Measurements from ENCODE around the gene GRK4.

The GRK4 gene

DNA sequence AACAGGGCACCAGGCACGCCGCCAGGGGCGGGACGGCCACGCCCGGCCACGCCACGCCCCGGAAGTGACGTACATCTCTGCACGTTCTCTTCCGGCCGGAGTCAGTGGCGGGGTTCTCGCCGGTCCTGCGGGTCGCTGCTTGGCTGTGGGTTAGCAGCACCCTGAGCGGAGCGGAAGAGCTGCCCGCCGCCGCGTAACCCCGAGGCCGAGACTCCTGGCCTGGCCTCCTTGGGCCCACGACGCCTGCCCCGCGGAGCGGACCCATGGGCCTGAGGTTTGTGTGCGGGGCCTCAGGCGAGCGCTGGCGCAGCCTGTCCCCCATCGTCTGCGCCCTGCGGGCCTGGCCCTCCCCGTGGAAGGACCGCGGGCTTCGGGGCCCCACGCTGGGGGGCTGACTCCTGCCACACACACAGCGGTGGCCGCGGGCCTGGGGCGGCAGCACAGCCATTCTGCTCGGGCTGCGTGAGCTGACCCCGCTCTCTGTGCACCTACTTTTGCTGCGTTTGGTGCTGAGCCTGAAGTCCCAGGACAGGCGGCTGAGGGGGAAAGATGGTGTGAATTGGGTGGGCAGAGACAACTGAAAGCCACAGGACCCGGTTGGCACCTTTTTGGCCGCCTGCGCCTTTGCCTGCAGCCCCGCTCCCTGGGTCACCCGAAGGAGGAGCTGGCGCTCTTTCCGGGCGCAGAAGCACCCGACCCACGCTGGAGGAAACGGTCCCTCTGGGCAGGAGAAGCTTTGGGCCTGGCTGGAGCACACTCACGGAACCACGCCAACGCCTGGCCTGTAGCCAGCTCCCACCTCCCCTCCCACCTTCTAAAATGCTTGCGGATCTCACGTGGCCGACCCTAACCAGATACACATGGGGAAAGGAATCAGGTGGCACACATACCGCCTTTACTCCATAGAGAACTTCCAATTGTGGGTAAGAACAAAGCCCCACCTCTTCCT, 28.3 kb upstream of the GRK4 start:
- Histone ChIP-seq H3K4me3 (ENCODE audit: insufficient read depth, low read length, poor library complexity, severe bottlenecking) (peak overlapping the region; percentile 94), H3K4me2 (ENCODE audit: low read depth, low read length, poor library complexity, severe bottlenecking) (peak overlapping the region; percentile 75), H3K27ac (ENCODE audit: low read depth, low read length) (peak overlapping the region; percentile 58), H2AFZ (ENCODE audit: low read depth, low read length, severe bottlenecking) (peak overlapping the region; percentile 50), H4K20me1 (ENCODE audit: low read depth, low read length) (no peaks in the 10 kb centered on the region), H3F3A (ENCODE audit: insufficient read depth) (peaks cover 24% of the 10 kb centered on the region), H3K36me3 (ENCODE audit: low read length) (no peaks in the 10 kb centered on the region; the same call in none of the 2 replicates), H3K79me2 (ENCODE audit: insufficient read depth, low read length) (peaks cover 6% of the 10 kb centered on the region; the same call in 1 of the 2 replicates), H3K27me3 (ENCODE audit: low read length) (no peaks in the 10 kb centered on the region), H3K9ac (ENCODE audit: low read length) (peak overlapping the region; percentile 97), H3K9me2 (replicated peaks; ENCODE audit: insufficient read depth, low read length) (no peaks in the 10 kb centered on the region), H3K9me3 (ENCODE audit: insufficient read depth, low read length) (no peaks in the 10 kb centered on the region)
- TF ChIP-seq, protein P1, sequence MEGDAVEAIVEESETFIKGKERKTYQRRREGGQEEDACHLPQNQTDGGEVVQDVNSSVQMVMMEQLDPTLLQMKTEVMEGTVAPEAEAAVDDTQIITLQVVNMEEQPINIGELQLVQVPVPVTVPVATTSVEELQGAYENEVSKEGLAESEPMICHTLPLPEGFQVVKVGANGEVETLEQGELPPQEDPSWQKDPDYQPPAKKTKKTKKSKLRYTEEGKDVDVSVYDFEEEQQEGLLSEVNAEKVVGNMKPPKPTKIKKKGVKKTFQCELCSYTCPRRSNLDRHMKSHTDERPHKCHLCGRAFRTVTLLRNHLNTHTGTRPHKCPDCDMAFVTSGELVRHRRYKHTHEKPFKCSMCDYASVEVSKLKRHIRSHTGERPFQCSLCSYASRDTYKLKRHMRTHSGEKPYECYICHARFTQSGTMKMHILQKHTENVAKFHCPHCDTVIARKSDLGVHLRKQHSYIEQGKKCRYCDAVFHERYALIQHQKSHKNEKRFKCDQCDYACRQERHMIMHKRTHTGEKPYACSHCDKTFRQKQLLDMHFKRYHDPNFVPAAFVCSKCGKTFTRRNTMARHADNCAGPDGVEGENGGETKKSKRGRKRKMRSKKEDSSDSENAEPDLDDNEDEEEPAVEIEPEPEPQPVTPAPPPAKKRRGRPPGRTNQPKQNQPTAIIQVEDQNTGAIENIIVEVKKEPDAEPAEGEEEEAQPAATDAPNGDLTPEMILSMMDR (IDR thresholded peaks at IDR 0.05; ENCODE audit: insufficient read depth, low read length, poor library complexity, severe bottlenecking) = no peak
- no peak for TF ChIP-seq EZH2phosphoT487 (conservative IDR thresholded peaks at IDR 0.05; ENCODE audit: low read length)

DNA sequence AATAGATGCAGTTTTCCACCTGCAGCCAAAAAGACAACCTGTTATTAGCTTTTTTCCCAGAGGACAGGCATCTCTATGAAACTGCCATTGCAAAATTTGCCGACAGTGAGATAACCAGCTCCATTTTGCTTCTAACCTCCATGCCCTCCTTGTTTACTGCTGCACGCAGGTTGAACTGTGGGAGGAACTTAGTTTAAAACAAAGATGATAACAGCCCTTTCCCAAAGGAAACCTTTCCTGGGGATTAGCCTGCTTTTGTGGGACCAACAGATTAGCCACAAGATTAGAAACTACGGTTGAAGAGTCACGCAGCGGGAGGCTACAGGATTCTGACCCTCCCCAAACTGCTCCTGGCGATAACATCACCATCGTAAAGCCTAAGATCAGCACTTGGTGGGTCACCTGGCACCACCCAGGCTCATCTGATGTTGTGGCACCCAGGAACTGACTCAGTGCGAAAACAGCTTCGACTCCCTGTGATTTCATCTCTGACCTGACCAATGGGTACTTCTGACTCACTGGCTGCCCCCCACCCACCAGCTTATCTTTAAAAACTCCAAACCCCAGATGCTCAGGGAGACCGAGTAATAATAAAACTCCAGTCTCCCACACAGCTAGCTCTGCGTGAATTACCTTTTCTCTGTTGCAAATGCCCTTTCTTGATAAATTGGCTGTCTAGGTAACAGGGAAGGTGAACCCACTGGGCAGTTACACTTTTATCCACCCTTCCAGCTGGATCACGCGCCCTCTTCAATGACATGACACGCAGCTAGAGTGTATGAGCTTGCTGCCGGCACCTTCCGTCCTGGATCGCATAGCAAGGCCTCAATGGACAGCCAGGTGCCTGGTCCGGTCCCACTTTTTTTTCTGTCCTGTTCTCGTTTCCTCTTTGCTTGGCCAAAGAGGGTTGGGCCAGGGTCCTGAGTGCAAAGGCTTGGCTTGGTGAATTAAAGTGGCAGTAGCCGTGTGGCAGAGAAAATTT, 27.3 kb upstream of the GRK4 start:
- Histone ChIP-seq H3K27me3 (ENCODE audit: low read length) (no peaks in the 10 kb centered on the region), H4K20me1 (ENCODE audit: low read depth, low read length) (no peaks in the 10 kb centered on the region), H3F3A (ENCODE audit: insufficient read depth) (peaks cover 24% of the 10 kb centered on the region), H3K9me3 (ENCODE audit: insufficient read depth, low read length) (no peaks in the 10 kb centered on the region), H3K36me3 (ENCODE audit: low read length) (no peaks in the 10 kb centered on the region; the same call in none of the 2 replicates), H3K27ac (ENCODE audit: low read depth, low read length) (peak overlapping the region; percentile 58), H3K4me2 (ENCODE audit: low read depth, low read length, poor library complexity, severe bottlenecking) (peak overlapping the region; percentile 75), H3K9me2 (replicated peaks; ENCODE audit: insufficient read depth, low read length) (no peaks in the 10 kb centered on the region), H3K9ac (ENCODE audit: low read length) (peak overlapping the region; percentile 97), H2AFZ (ENCODE audit: low read depth, low read length, severe bottlenecking) (no peak overlapping the region), H3K4me3 (ENCODE audit: insufficient read depth, low read length, poor library complexity, severe bottlenecking) (peak overlapping the region; percentile 94), H3K79me2 (ENCODE audit: insufficient read depth, low read length) (peaks cover 6% of the 10 kb centered on the region; the same call in 1 of the 2 replicates)
- no peak for TF ChIP-seq EZH2phosphoT487 (conservative IDR thresholded peaks at IDR 0.05; ENCODE audit: low read length)
- TF ChIP-seq, protein P1 (IDR thresholded peaks at IDR 0.05; ENCODE audit: insufficient read depth, low read length, poor library complexity, severe bottlenecking) = no peak

DNA sequence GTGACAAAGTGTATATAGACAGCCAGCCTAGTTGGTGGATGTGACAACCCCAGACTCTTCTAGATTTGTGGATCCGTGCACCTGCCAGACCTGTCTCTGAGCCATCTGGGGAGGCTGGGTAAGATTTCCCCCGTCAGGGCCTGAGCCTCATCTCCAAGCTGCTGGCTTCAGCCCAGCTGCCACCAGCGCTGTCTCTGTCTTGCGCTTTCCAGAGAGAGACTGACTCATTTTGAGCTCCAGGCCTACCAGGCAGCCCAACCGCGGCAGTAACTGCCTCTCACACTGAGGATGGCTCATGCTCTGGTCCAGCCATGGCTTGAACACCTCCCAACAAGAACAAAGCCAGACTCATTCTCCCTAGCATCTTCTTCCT, 26.6 kb upstream of the GRK4 start:
- Histone ChIP-seq H3K9me2 (replicated peaks; ENCODE audit: insufficient read depth, low read length) (no peaks in the 10 kb centered on the region), H3K27me3 (ENCODE audit: low read length) (no peaks in the 10 kb centered on the region), H3K79me2 (ENCODE audit: insufficient read depth, low read length) (peaks cover 6% of the 10 kb centered on the region; the same call in 1 of the 2 replicates), H3K36me3 (ENCODE audit: low read length) (peaks cover 2% of the 10 kb centered on the region), H3K4me2 (ENCODE audit: low read depth, low read length, poor library complexity, severe bottlenecking) (peak overlapping the region; percentile 75), H3K9ac (ENCODE audit: low read length) (peak overlapping the region; percentile 97; the same call in 1 of the 2 replicates), H3K9me3 (ENCODE audit: insufficient read depth, low read length) (no peaks in the 10 kb centered on the region), H2AFZ (ENCODE audit: low read depth, low read length, severe bottlenecking) (no peak overlapping the region), H3K27ac (ENCODE audit: low read depth, low read length) (peak overlapping the region; percentile 58), H3F3A (ENCODE audit: insufficient read depth) (peaks cover 24% of the 10 kb centered on the region), H3K4me3 (ENCODE audit: insufficient read depth, low read length, poor library complexity, severe bottlenecking) (no peak overlapping the region), H4K20me1 (ENCODE audit: low read depth, low read length) (no peaks in the 10 kb centered on the region)
- TF ChIP-seq, protein P1 (IDR thresholded peaks at IDR 0.05; ENCODE audit: insufficient read depth, low read length, poor library complexity, severe bottlenecking) = no peak
- TF ChIP-seq EZH2phosphoT487 (conservative IDR thresholded peaks at IDR 0.05; ENCODE audit: low read length) = no peak
